Measurements from ENCODE around the gene KCNJ12.

- TF ChIP-seq CTCF (IDR thresholded peaks at IDR 0.05) (no peak), POLR2A (IDR thresholded peaks at IDR 0.05) (no peak), POLR2AphosphoS5 (IDR thresholded peaks at IDR 0.05) (no peak), EP300 (IDR thresholded peaks at IDR 0.05) (no peak)
Measured at GRCh38 chr17:21388066-21388465, 11.9 kb downstream of the KCNJ12 start.

Measured in suprapubic skin (tissue), 4 donors.